GM23248 (cell line): ENCODE measurements around the gene IRAK1.

Source experiments
- EZH2 ChIP-seq: fragments of 200-600 bp; sonication (generic); IDR thresholded peaks from 2 replicates; pipeline ENCODE4 v1.6.1; 2018; ENCODE audit warnings: antibody characterized with exemption, mild to moderate bottlenecking; ENCODE audit not compliant: insufficient read depth, poor library complexity, severe bottlenecking
- EZH2phosphoT487 ChIP-seq: fragments of 200-600 bp; sonication (generic); IDR thresholded peaks from 2 replicates; pipeline ENCODE4 v1.6.1; 2018; ENCODE audit warnings: antibody characterized with exemption, moderate library complexity, mild to moderate bottlenecking, low read depth; ENCODE audit not compliant: insufficient read depth

DNA sequence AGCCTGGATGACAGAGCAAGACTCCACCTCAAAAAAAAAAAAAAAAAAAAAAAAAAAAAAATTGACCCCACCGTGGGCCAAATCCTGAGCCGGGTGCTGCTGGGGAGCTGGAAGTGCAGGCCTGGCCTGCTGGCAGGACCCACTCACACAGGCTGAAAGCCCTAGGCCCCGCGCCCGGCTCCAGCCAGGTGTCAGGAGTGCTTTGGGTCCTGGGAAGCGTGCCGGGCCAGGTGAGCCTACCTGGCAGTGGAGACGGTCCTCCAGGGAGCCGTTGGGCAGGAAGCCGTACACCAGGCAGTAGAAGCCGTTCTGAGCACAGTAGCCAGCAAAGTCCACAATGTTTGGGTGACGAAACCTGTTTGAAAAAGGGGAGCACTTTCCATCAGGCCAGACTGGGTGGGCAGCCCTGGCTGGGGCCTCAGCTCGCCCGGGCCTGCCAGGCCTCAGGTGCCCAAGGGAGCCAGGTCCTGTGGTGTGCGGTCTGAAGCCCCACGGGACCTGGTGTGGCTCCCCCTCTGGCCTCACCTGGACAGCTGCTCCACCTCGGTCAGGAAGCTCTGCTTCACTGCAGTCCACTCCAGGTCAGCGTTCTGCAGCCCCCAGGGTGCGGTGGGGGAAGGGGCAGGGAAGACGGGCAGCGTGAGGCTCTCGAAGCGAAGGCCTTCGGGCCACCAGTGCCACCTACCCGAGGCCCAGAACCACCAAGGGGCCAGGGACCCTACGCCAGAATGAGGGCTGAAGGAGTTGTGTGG, 1.8 kb downstream of the IRAK1 start:
- TF ChIP-seq EZH2: no peak
- no peak for TF ChIP-seq EZH2phosphoT487
